ENCODE measurements around the gene NRXN3. TPM values are rescaled to one million over a fixed set of nuclear protein-coding genes. Genes with fewer than 3 reads are reported as not detected.

Gene NRXN3
- total RNA-seq, 1 donor from 2014 or later: 5.9 TPM

GRCh38 chr14:78182722-78183121 lies 12.5 kb downstream of the NRXN3 start:
- H4K20me1 ChIP-seq (ENCODE audit: low read depth): no peaks in the 10 kb centered on the region
- Mint-ChIP-seq H3K36me3 (no peaks in the 10 kb centered on the region), H3K27ac (no peak overlapping the region), H3K9me3 (no peaks in the 10 kb centered on the region), H3K27me3 (ENCODE audit: insufficient read depth, low read depth) (peaks cover 14% of the 10 kb centered on the region), H3K4me1 (no peaks in the 10 kb centered on the region), H3K4me3 (no peak overlapping the region)
- no peak overlapping the region for H3K4me2 ChIP-seq
- no peak overlapping the region for H3K4me3 ChIP-seq
- no peaks in the 10 kb centered on the region for H3K36me3 ChIP-seq
- no peaks in the 10 kb centered on the region for H3K79me2 ChIP-seq (ENCODE audit: low read depth)
- DNase-seq (ENCODE audit: low spot score): no peak
- no peaks in the 10 kb centered on the region for H3K4me1 ChIP-seq
- no peak overlapping the region for H3K9ac ChIP-seq
- H2AFZ ChIP-seq (replicated peaks): no peak overlapping the region
- no peak overlapping the region for H3K27ac ChIP-seq
- no peak for TF ChIP-seq CTCF (IDR thresholded peaks at IDR 0.05)
- no peak for TF ChIP-seq EZH2 (IDR thresholded peaks at IDR 0.05)
- no peak for TF ChIP-seq EZH2phosphoT487 (IDR thresholded peaks at IDR 0.05)
- H3K9me3 ChIP-seq (ENCODE audit: low read depth): no peaks in the 10 kb centered on the region
- H3F3A ChIP-seq (ENCODE audit: low read depth): no peaks in the 10 kb centered on the region
- no peaks in the 10 kb centered on the region for H3K27me3 ChIP-seq

- H3K4me1 Mint-ChIP-seq: no peaks in the 10 kb centered on the region
- H3K4me3 Mint-ChIP-seq: no peak overlapping the region
- H3K27ac ChIP-seq: no peak overlapping the region
- H3K27me3 ChIP-seq: no peaks in the 10 kb centered on the region
- H3F3A ChIP-seq (ENCODE audit: low read depth): no peaks in the 10 kb centered on the region
- no peaks in the 10 kb centered on the region for H3K36me3 ChIP-seq
- H3K27ac Mint-ChIP-seq: no peak overlapping the region
- H3K9me3 Mint-ChIP-seq: no peaks in the 10 kb centered on the region
- H3K27me3 Mint-ChIP-seq (ENCODE audit: insufficient read depth, low read depth): peaks cover 12% of the 10 kb centered on the region
- no peak for TF ChIP-seq CTCF (IDR thresholded peaks at IDR 0.05)
- no peak for TF ChIP-seq EZH2phosphoT487 (IDR thresholded peaks at IDR 0.05)
- no peak for TF ChIP-seq EZH2 (IDR thresholded peaks at IDR 0.05)
- no peaks in the 10 kb centered on the region for H3K36me3 Mint-ChIP-seq
- H3K79me2 ChIP-seq (ENCODE audit: low read depth): no peaks in the 10 kb centered on the region
- H3K4me1 ChIP-seq: no peaks in the 10 kb centered on the region
- H3K9me3 ChIP-seq (ENCODE audit: low read depth): no peaks in the 10 kb centered on the region
- H4K20me1 ChIP-seq (ENCODE audit: low read depth): no peaks in the 10 kb centered on the region
- no peak overlapping the region for H2AFZ ChIP-seq (replicated peaks)
- DNase-seq (ENCODE audit: low spot score): no peak
- H3K9ac ChIP-seq: no peak overlapping the region
- no peak overlapping the region for H3K4me3 ChIP-seq
- no peak overlapping the region for H3K4me2 ChIP-seq
These were observed 14.0 kb downstream of the NRXN3 start for GRCh38 chr14:78184157-78184556.

- Histone ChIP-seq H3F3A (ENCODE audit: low read depth) (no peaks in the 10 kb centered on the region), H3K4me1 (no peaks in the 10 kb centered on the region), H3K9ac (no peak overlapping the region), H3K36me3 (no peaks in the 10 kb centered on the region), H3K79me2 (ENCODE audit: low read depth) (no peaks in the 10 kb centered on the region), H3K4me2 (no peak overlapping the region), H2AFZ (replicated peaks) (no peak overlapping the region), H3K4me3 (no peak overlapping the region), H3K27ac (no peak overlapping the region), H3K9me3 (ENCODE audit: low read depth) (no peaks in the 10 kb centered on the region), H3K27me3 (no peaks in the 10 kb centered on the region), H4K20me1 (ENCODE audit: low read depth) (no peaks in the 10 kb centered on the region)
- Mint-ChIP-seq H3K36me3 (no peaks in the 10 kb centered on the region), H3K4me1 (no peaks in the 10 kb centered on the region), H3K4me3 (no peak overlapping the region), H3K27me3 (ENCODE audit: insufficient read depth, low read depth) (peaks cover 10% of the 10 kb centered on the region), H3K27ac (no peak overlapping the region), H3K9me3 (no peaks in the 10 kb centered on the region)
- no peak for TF ChIP-seq EZH2phosphoT487 (IDR thresholded peaks at IDR 0.05)
- no peak for TF ChIP-seq CTCF (IDR thresholded peaks at IDR 0.05)
- DNase-seq (ENCODE audit: low spot score): no peak
These were observed 16.1 kb downstream of the NRXN3 start for GRCh38 chr14:78186277-78186676.

- Histone ChIP-seq H3K36me3 (no peaks in the 10 kb centered on the region), H4K20me1 (ENCODE audit: low read depth) (no peaks in the 10 kb centered on the region), H3K9me3 (ENCODE audit: low read depth) (no peaks in the 10 kb centered on the region), H3K4me3 (no peak overlapping the region), H3F3A (ENCODE audit: low read depth) (no peaks in the 10 kb centered on the region), H3K4me1 (no peaks in the 10 kb centered on the region), H3K27me3 (no peaks in the 10 kb centered on the region), H3K4me2 (no peak overlapping the region), H2AFZ (replicated peaks) (no peak overlapping the region), H3K79me2 (ENCODE audit: low read depth) (no peaks in the 10 kb centered on the region), H3K27ac (no peak overlapping the region), H3K9ac (no peak overlapping the region)
- no peaks in the 10 kb centered on the region for H3K9me3 Mint-ChIP-seq
- H3K27ac Mint-ChIP-seq: no peak overlapping the region
- TF ChIP-seq EZH2phosphoT487 (IDR thresholded peaks at IDR 0.05) (no peak), CTCF (IDR thresholded peaks at IDR 0.05) (no peak), EZH2 (IDR thresholded peaks at IDR 0.05) (no peak)
- peaks cover 13% of the 10 kb centered on the region for H3K27me3 Mint-ChIP-seq (ENCODE audit: insufficient read depth, low read depth)
- no peak for DNase-seq (ENCODE audit: low spot score)
- H3K4me3 Mint-ChIP-seq: no peak overlapping the region
- no peaks in the 10 kb centered on the region for H3K4me1 Mint-ChIP-seq
- no peaks in the 10 kb centered on the region for H3K36me3 Mint-ChIP-seq
These were observed 18.7 kb downstream of the NRXN3 start for GRCh38 chr14:78188882-78189281.
